HCT116 (cell line): Measurements from ENCODE around the gene UBE2Q2.

Source experiments
- CTCF ChIP-seq, 3 experiments: fragments of 200-600 bp in 1 of 3; sonication (generic) in 1 of 3; IDR thresholded peaks in 2 of 3; conservative IDR thresholded peaks in 1 of 3; 2 replicates each; pipeline ENCODE4 v1.5.1; 2012 to 2017; ENCODE audit warnings: low read depth in 2 of 3, low read length in 2 of 3, antibody characterized with exemption in 1 of 3, borderline replicate concordance in 1 of 3, control low read depth in 1 of 3, mild to moderate bottlenecking in 1 of 3, mixed read lengths in 1 of 3, mixed run types in 1 of 3, moderate library complexity in 1 of 3; ENCODE audit not compliant: insufficient read depth in 1 of 3
- EZH2phosphoT487 ChIP-seq: fragments of 200-600 bp; IDR thresholded peaks from 2 replicates; pipeline ENCODE4 v1.6.1; 2018; ENCODE audit warnings: antibody characterized with exemption, borderline replicate concordance
- JUND ChIP-seq: IDR thresholded peaks from 2 replicates; pipeline ENCODE4 v1.6.1; 2012
- SIN3A ChIP-seq: IDR thresholded peaks from 2 replicates; pipeline ENCODE4 v1.6.1; 2012; ENCODE audit warnings: low read depth
- ZFX ChIP-seq: fragments of 450-650 bp; IDR thresholded peaks from 2 replicates; pipeline ENCODE4 v1.6.1; 2017

GRCh38 chr15:75869446-75869845, 26.2 kb downstream of the UBE2Q2 start:
- TF ChIP-seq JUND (no peak), CTCF (IDR thresholded peaks at IDR 0.05 in 2 of 3, conservative IDR thresholded peaks at IDR 0.05 in 1 of 3; ENCODE audit: borderline replicate concordance in 1 of 3, insufficient read depth in 1 of 3, low read depth in 2 of 3, low read length in 2 of 3) (no peak), SIN3A (no peak), EZH2phosphoT487 (no peak), ZFX (no peak)
